Stimulated activated CD8-positive, alpha-beta memory T cell treated with anti-CD3 and anti-CD28 coated beads, Interleukin-12 subunit alpha, Interleukin-12 subunit beta, amount 100 ng/mL, for 24 hours (primary cell): ENCODE measurements around the gene DHDDS.

Experiments used
- DNase-seq: peaks from one replicate; pipeline ENCODE4 v3.0.0-alpha.2; 2020; ENCODE audit errors: extremely low read depth

DHDDS gene

DNA sequence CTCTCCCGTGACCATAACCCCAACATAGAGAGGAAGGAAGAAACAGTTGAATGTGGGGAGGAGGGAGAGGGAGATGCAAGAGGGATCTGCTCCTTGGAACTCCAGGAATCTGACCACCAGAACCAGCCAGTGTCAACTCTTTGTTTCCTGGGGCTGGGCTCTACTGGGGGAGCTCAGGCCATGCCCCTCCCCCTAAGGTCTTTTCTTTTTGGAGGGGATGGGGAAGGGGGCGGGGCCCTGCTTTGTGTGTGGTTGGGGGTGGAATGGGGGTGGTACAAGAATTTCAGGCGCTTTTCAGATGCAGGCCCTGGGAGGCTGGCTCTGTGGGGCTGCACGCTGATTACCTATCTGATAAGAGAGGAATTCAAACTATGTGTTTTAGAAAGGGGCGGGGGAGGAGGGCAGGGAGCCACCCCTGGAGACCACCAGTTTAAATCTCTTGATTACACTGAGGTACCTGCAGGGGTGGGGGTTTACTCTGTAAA lies 13.2 kb upstream of the DHDDS start:
- DNase-seq, result no peak

DNA sequence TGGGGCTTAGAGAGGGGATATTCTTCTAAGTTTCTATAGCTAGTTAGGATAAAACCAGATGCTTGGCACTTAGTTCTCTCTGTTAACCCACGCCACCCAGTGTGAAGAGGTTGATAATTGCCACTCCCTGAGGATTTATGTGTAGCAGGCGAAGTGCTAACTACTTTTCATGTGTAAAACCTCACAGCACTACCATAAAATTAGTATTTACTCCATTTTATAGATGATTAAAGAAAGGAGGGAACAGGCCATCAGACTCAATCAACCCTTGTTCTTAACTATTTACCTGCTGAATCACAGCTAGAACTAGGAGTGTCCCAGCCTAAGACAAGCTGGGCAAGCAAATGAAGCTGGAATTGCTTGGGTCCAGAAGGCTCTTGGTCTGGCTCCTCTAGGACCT lies 12.6 kb upstream of the DHDDS start:
- DNase-seq, result no peak

- DNase-seq, result no peak
Measured at GRCh38 chr1:26429721-26430120, 2.4 kb upstream of the DHDDS start.

DNA sequence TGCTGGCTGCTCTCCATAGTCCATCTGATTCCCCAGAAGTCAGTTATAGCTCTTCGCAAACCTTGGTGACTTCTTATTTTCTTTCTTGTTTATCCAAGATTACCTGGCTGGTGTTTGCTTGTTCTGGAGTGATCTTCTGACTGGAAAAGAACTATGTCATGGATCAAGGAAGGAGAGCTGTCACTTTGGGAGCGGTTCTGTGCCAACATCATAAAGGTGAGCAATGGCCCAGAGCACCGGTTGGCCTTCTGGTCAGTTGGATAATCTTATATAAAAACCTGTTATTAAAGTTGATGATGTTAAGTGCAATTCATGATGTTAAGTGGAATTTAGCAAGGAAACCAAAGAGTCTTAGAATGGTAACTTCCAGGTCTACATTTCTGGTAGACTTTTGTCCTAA lies 672 bp downstream of the DHDDS start:
- no peak for DNase-seq

DNA sequence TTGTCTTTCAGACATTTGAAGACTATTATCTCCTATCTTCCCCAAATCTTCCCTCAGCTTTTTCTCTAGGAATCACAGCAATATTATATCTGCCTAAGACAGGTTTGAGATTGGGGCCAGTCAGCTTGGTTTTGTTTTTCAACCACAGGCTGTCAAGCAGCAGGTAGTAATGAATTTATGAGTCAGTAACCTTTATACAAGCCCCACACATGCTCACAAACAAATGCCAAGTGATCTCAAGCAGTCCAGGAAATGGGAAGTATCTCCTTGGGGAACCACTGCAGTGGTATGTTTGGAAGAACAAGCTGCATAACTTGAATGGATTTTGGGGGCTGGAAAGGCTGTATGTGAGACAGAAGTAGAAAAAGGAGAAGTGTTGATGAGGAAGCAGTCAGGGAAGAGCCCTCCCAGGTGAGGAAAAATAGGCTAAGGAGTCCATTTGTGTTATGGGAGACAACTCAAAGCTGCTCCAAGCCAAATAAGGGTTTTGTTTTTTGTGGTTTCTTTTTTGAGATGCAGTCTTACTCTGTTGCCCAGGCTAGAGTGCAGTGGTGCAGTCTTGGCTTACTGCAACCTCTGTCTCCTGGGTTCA lies 2.1 kb downstream of the DHDDS start:
- no peak for DNase-seq

- DNase-seq, result no peak
Measured at GRCh38 chr1:26438041-26438440, 5.9 kb downstream of the DHDDS start.

DNA sequence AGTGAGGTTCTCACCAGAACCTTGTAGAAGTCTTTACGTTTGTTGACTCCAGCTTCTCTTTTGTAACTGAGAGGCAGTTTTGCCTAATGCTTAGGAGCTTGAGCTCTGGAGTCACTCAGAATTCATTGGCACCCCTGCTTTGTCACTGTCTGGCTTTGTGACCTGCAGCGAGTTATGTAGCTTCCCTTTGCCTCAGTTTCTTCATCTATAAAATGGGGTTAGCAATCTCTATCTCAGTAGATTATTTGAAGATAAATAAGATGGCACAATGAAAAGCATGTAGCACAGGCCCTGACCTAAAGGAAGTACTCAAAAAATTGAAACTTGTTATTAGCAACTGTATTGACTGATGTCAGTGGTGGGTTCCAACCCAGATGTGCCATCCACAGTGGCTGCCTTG lies 8.1 kb downstream of the DHDDS start:
- no peak for DNase-seq

GRCh38 chr1:26449868-26450267 lies 17.7 kb downstream of the DHDDS start:
- DNase-seq, result no peak

DNA sequence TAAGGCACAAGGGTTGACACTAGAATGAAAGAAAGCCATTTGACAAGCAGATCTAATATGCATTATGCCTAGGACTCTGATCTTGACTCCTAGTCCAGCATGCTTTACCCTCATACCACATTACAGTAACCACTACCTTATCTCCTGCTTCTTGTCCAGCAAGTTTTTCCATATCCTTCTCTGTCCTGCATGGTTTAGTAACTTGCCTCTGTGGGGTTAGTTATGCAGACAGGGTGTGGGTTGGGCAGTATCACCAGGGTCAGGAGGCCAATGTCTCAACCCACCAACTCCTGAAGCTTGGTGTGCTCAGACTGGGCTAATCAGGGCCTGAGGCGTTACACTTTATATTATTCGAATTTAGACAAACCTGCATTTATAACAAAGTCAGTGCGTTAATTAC lies 18.8 kb downstream of the DHDDS start:
- no peak for DNase-seq

- no peak for DNase-seq
Measured at GRCh38 chr1:26452459-26453183, 20.5 kb downstream of the DHDDS start.

GRCh38 chr1:26459148-26459547 lies 27.0 kb downstream of the DHDDS start:
- no peak for DNase-seq

- no peak for DNase-seq
Measured at GRCh38 chr1:26459573-26460031, 27.5 kb downstream of the DHDDS start.

- DNase-seq, result no peak
Measured at GRCh38 chr1:26468911-26469310, 36.8 kb downstream of the DHDDS start.

- DNase-seq, result no peak
Measured at GRCh38 chr1:26469558-26469957, 37.4 kb downstream of the DHDDS start.

GRCh38 chr1:26470878-26471497 lies 38.9 kb downstream of the DHDDS start:
- DNase-seq, result no peak

DNA sequence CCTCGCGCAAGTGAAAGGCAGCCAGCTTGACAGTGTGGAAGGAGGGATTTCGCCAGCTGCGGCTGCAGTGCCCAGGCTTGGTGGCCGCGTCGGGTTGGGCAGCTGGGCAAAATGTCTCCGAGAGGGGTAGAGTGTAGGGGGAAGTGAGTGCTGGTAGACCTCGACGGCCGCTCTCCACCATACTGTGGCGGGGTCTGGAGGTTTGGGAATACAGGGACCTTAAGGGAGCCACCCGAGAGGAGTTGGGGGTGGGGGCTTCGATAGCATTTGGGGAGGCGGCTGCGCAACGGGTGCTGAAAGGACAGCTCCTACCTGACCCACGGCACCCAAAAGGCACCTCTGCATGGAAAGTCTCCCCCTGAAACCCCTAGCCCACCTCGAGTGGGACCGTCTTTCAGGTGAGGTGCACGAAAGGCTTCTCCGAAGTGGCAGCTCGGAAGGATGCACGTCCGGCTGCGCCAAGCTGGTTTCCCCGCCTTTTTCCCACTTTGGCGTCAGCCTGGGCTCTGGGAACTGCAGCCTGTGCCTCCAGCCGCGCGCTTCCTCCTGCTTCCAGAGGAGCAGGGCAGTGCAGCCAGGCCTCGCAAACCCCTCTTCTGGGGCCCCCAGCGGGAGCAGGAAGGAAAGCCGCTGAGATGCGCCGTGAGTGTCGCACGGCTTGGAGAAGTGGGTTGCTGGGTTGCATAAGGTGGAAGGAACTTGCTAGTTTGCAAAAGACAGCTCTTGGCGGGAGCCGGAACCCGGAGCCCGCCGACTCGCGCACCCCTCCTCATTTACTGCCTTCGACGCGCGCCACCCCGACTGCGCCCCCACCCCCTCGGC lies 39.6 kb downstream of the DHDDS start:
- no peak for DNase-seq

DNA sequence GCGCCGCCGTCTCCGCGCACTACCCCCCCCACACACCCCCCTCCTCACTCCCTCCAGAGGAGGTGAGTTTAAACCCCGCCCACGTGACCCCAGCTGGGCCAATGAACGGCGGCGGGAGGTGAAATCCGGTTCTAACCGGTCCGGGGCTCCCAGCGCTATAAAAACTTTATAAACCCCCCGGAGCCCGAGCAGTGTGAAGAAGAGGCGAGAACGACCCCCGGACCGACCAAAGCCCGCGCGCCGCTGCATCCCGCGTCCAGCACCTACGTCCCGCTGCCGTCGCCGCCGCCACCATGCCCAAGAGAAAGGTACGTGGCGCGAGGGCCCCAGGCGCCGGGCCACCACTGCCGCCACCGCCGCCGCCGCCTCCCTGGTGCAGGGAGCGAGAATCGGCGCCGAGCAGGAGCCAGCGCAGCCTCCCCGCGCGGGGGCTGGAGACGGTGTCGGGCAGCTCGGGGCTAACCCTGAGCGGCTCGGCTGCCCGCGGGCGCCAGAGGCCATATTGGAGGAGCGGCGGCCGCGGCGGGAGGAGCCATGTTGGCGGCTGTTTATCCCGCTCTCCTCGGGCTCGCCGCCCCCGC lies 40.3 kb downstream of the DHDDS start, which contains the start of gene HMGN2:
Gene HMGN2 (plus strand): TSS at position 121 of the 581 bp plus-strand sequence. CDS start 173 bp downstream, at position 294.
- DNase-seq, result peak; percentile 79

DNA sequence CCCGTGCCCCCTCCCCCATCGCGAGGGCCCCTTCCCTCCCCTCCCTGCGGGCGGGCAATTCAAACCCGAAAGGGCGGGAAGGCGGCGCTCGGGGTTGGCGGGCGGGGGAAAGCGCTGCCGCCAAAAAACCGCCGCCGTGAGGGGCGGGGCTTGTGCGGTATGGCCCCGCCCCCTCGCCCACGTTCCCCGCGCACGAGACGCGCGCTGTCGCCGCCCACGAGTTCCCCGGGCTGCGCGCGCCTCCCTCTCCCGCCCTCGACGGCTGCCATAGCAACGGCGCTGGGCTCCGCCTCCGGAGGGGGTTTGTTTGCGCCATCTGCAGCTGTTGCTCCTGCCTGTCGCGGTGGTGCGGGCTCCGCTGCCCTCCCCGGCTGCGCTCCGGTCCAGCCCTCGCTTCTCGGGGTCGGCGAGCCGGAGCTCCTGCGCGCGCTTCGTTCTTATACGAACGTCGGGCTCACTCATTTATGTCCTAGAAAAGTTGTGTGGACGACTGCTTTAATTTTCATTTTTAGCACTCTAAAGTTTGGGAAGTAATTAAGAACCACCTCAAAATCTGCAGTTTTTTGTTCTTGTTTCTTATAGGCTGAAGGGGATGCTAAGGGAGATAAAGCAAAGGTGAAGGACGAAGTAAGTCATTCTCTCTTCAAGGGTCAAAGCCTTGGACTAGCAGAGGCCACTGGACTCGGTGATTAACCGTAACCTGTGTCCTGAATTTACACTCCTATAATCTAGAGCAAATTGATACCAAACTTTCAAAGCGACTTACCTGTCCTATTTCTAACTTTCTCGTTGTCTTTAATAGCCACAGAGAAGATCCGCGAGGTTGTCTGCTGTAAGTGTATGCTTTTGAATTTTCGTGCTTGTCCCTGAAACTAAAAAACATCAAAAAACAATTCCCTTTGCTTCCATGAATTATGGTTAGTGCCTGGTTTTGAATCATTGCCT lies 41.1 kb downstream of the DHDDS start:
- peak; percentile 82 for DNase-seq

DNA sequence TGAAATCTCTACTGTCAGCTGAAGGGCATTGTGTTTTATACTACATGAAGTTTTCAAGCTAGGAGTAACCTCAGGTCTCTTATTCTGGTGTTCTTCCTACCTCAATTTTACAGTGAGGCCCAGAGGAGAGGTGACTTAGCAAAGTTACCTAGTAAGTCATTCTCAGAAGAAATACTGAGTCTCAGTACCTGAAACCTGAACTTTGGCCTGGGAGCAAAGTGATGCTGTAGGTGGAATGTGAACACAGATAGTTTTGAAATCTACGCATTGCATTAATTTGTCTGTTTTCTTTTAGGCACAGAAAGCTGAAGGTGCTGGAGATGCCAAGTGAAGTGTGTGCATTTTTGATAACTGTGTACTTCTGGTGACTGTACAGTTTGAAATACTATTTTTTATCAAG lies 42.7 kb downstream of the DHDDS start:
- DNase-seq, result no peak

DNA sequence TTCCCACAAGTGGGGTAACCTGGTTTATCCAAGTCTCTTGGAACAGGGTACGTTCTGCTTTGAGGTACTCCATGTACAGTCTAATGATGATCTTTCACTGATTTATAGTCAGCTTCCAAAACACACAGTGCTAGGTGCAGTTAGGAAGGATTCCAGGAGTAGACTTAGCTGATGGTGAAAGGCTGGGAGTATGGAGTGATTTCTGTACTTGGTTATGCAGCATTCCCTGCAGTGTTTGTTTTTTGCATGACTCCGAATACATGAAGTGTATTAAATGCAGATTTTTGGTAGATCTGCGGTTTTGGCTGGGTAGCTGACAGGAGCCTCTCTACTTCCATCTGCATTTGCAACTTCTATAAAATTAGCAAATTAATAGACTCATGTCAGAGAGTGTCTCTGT lies 43.9 kb downstream of the DHDDS start:
- DNase-seq, result no peak

- no peak for DNase-seq
Measured at GRCh38 chr1:26476958-26477357, 44.8 kb downstream of the DHDDS start.
